Keratinocyte (primary cell): ENCODE measurements around the gene FOXL2. TPM values are rescaled to one million over a fixed set of nuclear protein-coding genes. Genes with fewer than 3 reads are reported as not detected.

Source experiments
- DNase-seq: peaks from one replicate; pipeline ENCODE4 v3.0.0-alpha.2; 2011; ENCODE audit warnings: low read depth, missing footprints, low spot score
- FAIRE-seq: peaks from 2 replicates; lab custom pipeline; 2011; peaks lifted over from hg19 to GRCh38; lab: Jason Lieb, UNC
- H2AFZ ChIP-seq: 2 replicates; pipeline ENCODE4 v1.6.0; 2012; ENCODE audit warnings: low read length, control low read depth, inconsistent platforms; ENCODE audit not compliant: control insufficient read depth
- H3K27ac ChIP-seq: 2 replicates; pipeline ENCODE4 v1.5.1; 2011; ENCODE audit warnings: low read length; ENCODE audit not compliant: control insufficient read depth, insufficient read depth
- H3K27me3 ChIP-seq: 3 replicates; pipeline ENCODE4 v1.6.0; 2011; ENCODE audit warnings: low read length; ENCODE audit not compliant: control insufficient read depth, insufficient read depth; ENCODE audit errors: extremely low read depth
- H3K36me3 ChIP-seq, 2 experiments: 2 replicates in 1 of 2; 3 replicates in 1 of 2; pipeline ENCODE4 v1.5.1; 2011; ENCODE audit warnings: low read length in 2 of 2, mild to moderate bottlenecking in 1 of 2; ENCODE audit not compliant: control insufficient read depth in 2 of 2, insufficient read depth in 2 of 2; ENCODE audit errors: extremely low read depth in 1 of 2
- H3K4me1 ChIP-seq: 3 replicates; pipeline ENCODE4 v1.5.1; 2011; ENCODE audit warnings: low read length; ENCODE audit not compliant: control insufficient read depth, insufficient read depth; ENCODE audit errors: extremely low read depth
- H3K4me2 ChIP-seq: 3 replicates; pipeline ENCODE4 v1.6.0; 2011; ENCODE audit warnings: low read depth, low read length; ENCODE audit not compliant: control insufficient read depth, insufficient read depth; ENCODE audit errors: extremely low read depth
- H3K4me3 ChIP-seq, 3 experiments: fragments of 200-600 bp in 1 of 3; sonication (generic) in 1 of 3; 2 replicates in 2 of 3; 3 replicates in 1 of 3; pipeline ENCODE4 v1.5.1; 2011 to 2016; ENCODE audit warnings: low read length in 3 of 3, mild to moderate bottlenecking in 3 of 3, control low read depth in 2 of 3, inconsistent platforms in 1 of 3, low read depth in 1 of 3, mixed read lengths in 1 of 3, mixed run types in 1 of 3, moderate library complexity in 1 of 3; ENCODE audit not compliant: control insufficient read depth in 2 of 3, insufficient read depth in 2 of 3; ENCODE audit errors: extremely low read depth in 1 of 3
- H3K79me2 ChIP-seq: 2 replicates; pipeline ENCODE4 v1.6.0; 2012; ENCODE audit warnings: low read length; ENCODE audit not compliant: control insufficient read depth, insufficient read depth
- H3K9ac ChIP-seq: 3 replicates; pipeline ENCODE4 v1.6.0; 2011; ENCODE audit warnings: low read length; ENCODE audit not compliant: control insufficient read depth, insufficient read depth; ENCODE audit errors: extremely low read depth
- H3K9me1 ChIP-seq: 3 replicates; pipeline ENCODE4 v1.6.0; 2011; ENCODE audit warnings: low read length; ENCODE audit not compliant: control insufficient read depth, insufficient read depth; ENCODE audit errors: extremely low read depth
- H3K9me3 ChIP-seq: 2 replicates; pipeline ENCODE4 v1.5.1; 2012; ENCODE audit warnings: low read depth, low read length; ENCODE audit not compliant: control insufficient read depth
- H4K20me1 ChIP-seq: 3 replicates; pipeline ENCODE4 v1.6.0; 2011; ENCODE audit warnings: low read length; ENCODE audit not compliant: control insufficient read depth, insufficient read depth; ENCODE audit errors: extremely low read depth
- CTCF ChIP-seq, 3 experiments: IDR thresholded peaks in 1 of 3; conservative IDR thresholded peaks in 1 of 3; optimal IDR thresholded peaks in 1 of 3; 2 replicates in 2 of 3; 3 replicates in 1 of 3; pipeline versions ENCODE3 to v1.5.1; 2011; ENCODE audit warnings: low read length in 3 of 3, mild to moderate bottlenecking in 3 of 3, moderate library complexity in 2 of 3, control low read depth in 1 of 3, inconsistent platforms in 1 of 3; ENCODE audit not compliant: insufficient read depth in 2 of 3; ENCODE audit errors: extremely low read depth in 1 of 3
- EZH2 ChIP-seq: IDR thresholded peaks from one replicate; pipeline ENCODE4 v1.6.1; 2012; ENCODE audit warnings: inconsistent platforms, mild to moderate bottlenecking, low read length, moderate library complexity
- dilution Hi-C: fragments of 300-500 bp; cut with MboI; formaldehyde crosslinking; loops from one replicate; pipeline ENCODE4 v1.7.0; 2020; ENCODE audit warnings: low sequenced_read_pairs; ENCODE audit not compliant: extremely low pct_ligation_motif_present
- polyA plus RNA-seq, 5 experiments: library from polyadenylated mRNA; depleted of rRNA in 3 of 5; stranded (reverse) in 3 of 5; stranded (forward) in 1 of 5; unstranded in 1 of 5; fragments of >200 nt; gene quantifications; 1 replicate in 1 of 5; 2 replicates in 3 of 5; 3 replicates in 1 of 5; pipeline versions ENCODE4 v1.2.1 to v1.2.3, GENCODE V29; 2011 to 2012; ENCODE audit warnings: missing spikeins in 2 of 5, low read depth in 1 of 5, low replicate concordance in 1 of 5

Gene FOXL2
- polyA plus RNA-seq, 1 donor (not counting 4 experiments of a cell fraction or from before 2014, with no cell fraction given), result 0.25 TPM

- Histone ChIP-seq H4K20me1 (no peaks in the 10 kb centered on the region), H3K9me3 (no peaks in the 10 kb centered on the region), H3K36me3 (no peaks in the 10 kb centered on the region), H3K79me2 (no peaks in the 10 kb centered on the region), H3K4me3 (no peak overlapping the region), H3K9ac (no peak overlapping the region), H3K4me1 (no peaks in the 10 kb centered on the region), H3K4me2 (no peak overlapping the region), H3K27me3 (no peaks in the 10 kb centered on the region), H3K27ac (no peak overlapping the region), H3K9me1 (no peaks in the 10 kb centered on the region), H2AFZ (no peak overlapping the region)
- TF ChIP-seq EZH2, result no peak
- no peak for TF ChIP-seq CTCF (optimal IDR thresholded peaks at IDR 0.05 in 1 of 3, IDR thresholded peaks at IDR 0.05 in 1 of 3, conservative IDR thresholded peaks at IDR 0.05 in 1 of 3; ENCODE audit: extremely low read depth in 1 of 3, insufficient read depth in 2 of 3, low read length in 3 of 3)
- dilution Hi-C loops, result no loop called here
- DNase-seq, result no peak
- no peak for FAIRE-seq
Observed at GRCh38 chr3:138975351-138975750, 28.4 kb upstream of the FOXL2 start.

DNA sequence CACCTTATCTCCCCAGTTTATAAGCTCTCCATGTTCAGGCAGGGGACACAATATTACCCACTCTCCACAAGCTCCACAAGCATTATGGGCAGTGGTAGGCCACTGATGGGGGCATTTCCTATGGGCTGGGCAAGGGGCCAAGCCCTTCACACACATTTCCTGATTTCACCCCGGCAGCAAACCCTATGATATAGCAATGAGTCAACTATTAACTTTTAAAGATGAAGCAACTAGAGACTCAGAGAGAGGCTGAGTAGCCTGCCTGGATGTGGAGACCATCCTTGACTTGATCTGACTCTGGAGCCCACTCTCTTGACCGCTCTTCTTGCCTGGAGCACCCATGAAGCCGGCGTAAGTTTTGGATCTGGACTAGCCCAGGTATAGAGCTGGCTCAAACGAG lies 27.5 kb upstream of the FOXL2 start:
- Histone ChIP-seq H3K27ac (no peak overlapping the region), H3K9me1 (no peaks in the 10 kb centered on the region), H3K27me3 (no peaks in the 10 kb centered on the region), H3K9me3 (no peaks in the 10 kb centered on the region), H3K9ac (no peak overlapping the region), H3K4me3 (no peak overlapping the region), H3K4me1 (no peaks in the 10 kb centered on the region), H3K79me2 (no peaks in the 10 kb centered on the region), H2AFZ (no peak overlapping the region), H3K4me2 (no peak overlapping the region), H3K36me3 (no peaks in the 10 kb centered on the region), H4K20me1 (no peaks in the 10 kb centered on the region)
- DNase-seq, result no peak
- no peak for FAIRE-seq
- TF ChIP-seq CTCF (optimal IDR thresholded peaks at IDR 0.05 in 1 of 3, IDR thresholded peaks at IDR 0.05 in 1 of 3, conservative IDR thresholded peaks at IDR 0.05 in 1 of 3; ENCODE audit: extremely low read depth in 1 of 3, insufficient read depth in 2 of 3, low read length in 3 of 3) (no peak), EZH2 (no peak)
- dilution Hi-C loops, result no loop called here
